Neural crest cell (in vitro differentiated cells): ENCODE measurements around the gene HSD17B3. TPM values are rescaled to one million over a fixed set of nuclear protein-coding genes. Genes with fewer than 3 reads are reported as not detected.

ENCODE experiments used
- DNase-seq: peaks from one replicate; pipeline ENCODE4 v3.0.0; 2021; ENCODE audit warnings: low read depth, mixed read lengths, low spot score
- H3K27ac Mint-ChIP-seq: one replicate; pipeline ENCODE4 v1.8.0; 2021; ENCODE audit warnings: mild to moderate bottlenecking, mixed read lengths; ENCODE audit not compliant: unreplicated experiment
- H3K27me3 Mint-ChIP-seq: 2 replicates; pipeline ENCODE4 v1.8.0; 2021; ENCODE audit warnings: low read depth, mild to moderate bottlenecking, mixed read lengths
- H3K36me3 Mint-ChIP-seq: 2 replicates; pipeline ENCODE4 v1.8.0; 2021; ENCODE audit warnings: low read depth, mild to moderate bottlenecking, mixed read lengths
- H3K4me1 Mint-ChIP-seq: 2 replicates; pipeline ENCODE4 v1.8.0; 2021; ENCODE audit warnings: mixed read lengths
- H3K4me3 Mint-ChIP-seq: one replicate; pipeline ENCODE4 v1.8.0; 2021; ENCODE audit warnings: mild to moderate bottlenecking, mixed read lengths
- H3K9me3 Mint-ChIP-seq: 2 replicates; pipeline ENCODE4 v1.8.0; 2021; ENCODE audit warnings: mixed read lengths
- CTCF ChIP-seq: fragments of 200-600 bp; sonication (generic); conservative IDR thresholded peaks from 2 replicates; pipeline ENCODE4 v1.5.0; 2021; ENCODE audit warnings: antibody characterized with exemption, mild to moderate bottlenecking
- total RNA-seq: library from RNA; stranded (reverse); gene quantifications from 2 replicates; pipeline ENCODE4 v1.2.1, GENCODE V29; 2021

Gene HSD17B3
- total RNA-seq, 1 donor from 2014 or later, result not detected

GRCh38 chr9:96185518-96186156 is 116.3 kb downstream of the HSD17B3 start:
- Mint-ChIP-seq H3K27ac (no peak overlapping the region), H3K27me3 (peaks cover 52% of the 10 kb centered on the region), H3K36me3 (no peaks in the 10 kb centered on the region), H3K4me3 (no peak overlapping the region), H3K4me1 (peaks cover 24% of the 10 kb centered on the region), H3K9me3 (peaks cover under 1% of the 10 kb centered on the region)
- no peak for DNase-seq
- TF ChIP-seq CTCF, result no peak

Other genes starting within 250 kb of the HSD17B3 start
- 19.0 and 19.2 TPM in 2 replicates for gene SLC35D2, start 81.5 kb upstream of the HSD17B3 start, total RNA-seq
- gene ZNF367, start 116.2 kb upstream of the HSD17B3 start, total RNA-seq, result 13.3 and 15.4 TPM in 2 replicates
- gene HABP4, start 148.0 kb upstream of the HSD17B3 start, total RNA-seq, result 24.2 and 24.7 TPM in 2 replicates